ENCODE results near the gene GAA. TPM values are rescaled to one million over a fixed set of nuclear protein-coding genes. Genes with fewer than 3 reads are reported as not detected.

GAA gene
- polyA plus RNA-seq, 1 of the 3 experiments (the other 2 are of a cell fraction): 27.3 TPM

- Histone ChIP-seq H3K4me3 (ENCODE audit: low read depth in 2 of 2, low read length in 1 of 2) (no peak overlapping the region), H4K20me1 (ENCODE audit: insufficient read depth) (no peaks in the 10 kb centered on the region), H3K9me2 (no peaks in the 10 kb centered on the region), H3K36me3 (replicated peaks in 1 of 2; ENCODE audit: control insufficient read depth in 1 of 2, insufficient read depth in 2 of 2, low read length in 1 of 2) (no peaks in the 10 kb centered on the region), H3K9me3 (no peaks in the 10 kb centered on the region), H3K27ac (ENCODE audit: low read depth in 2 of 2, low read length in 1 of 2) (no peak overlapping the region), H3K79me2 (ENCODE audit: insufficient read depth) (no peaks in the 10 kb centered on the region), H3F3A (replicated peaks; ENCODE audit: insufficient read depth) (no peaks in the 10 kb centered on the region), H3K27me3 (ENCODE audit: insufficient read depth) (no peaks in the 10 kb centered on the region), H3K9ac (no peak overlapping the region), H3K4me2 (no peak overlapping the region), H2AFZ (ENCODE audit: low read depth) (no peak overlapping the region), H3K4me1 (ENCODE audit: control insufficient read depth in 1 of 2, insufficient read depth in 2 of 2, low read depth in 1 of 2, low read length in 1 of 2) (peaks cover 0 to 8% of the 10 kb centered on the region in 2 experiments; a peak in 1 of 4 replicates)
- 91% methylated on average over 17 of the region's 17 CpGs for WGBS (ENCODE audit: low lambda C conversion rate)
- ChIA-PET POLR2A (no interaction called here), CTCF (interaction anchor here (0.9 to 1.7 kb wide), 3 partner anchors 15 to 81 kb away, joined by 3 to 14 read pairs (median 4); partner anchors contain the start of gene GAA)
- DNase-seq: no peak
- TF ChIP-seq GABPA (IDR thresholded peaks at IDR 0.05; ENCODE audit: low read depth) (no peak), USF2 (IDR thresholded peaks at IDR 0.05; ENCODE audit: borderline replicate concordance, low read depth, low read length) (no peak), TCF12 (IDR thresholded peaks at IDR 0.05) (no peak)
Measured at GRCh38 chr17:80086081-80086480, 15.3 kb upstream of the GAA start.

DNA sequence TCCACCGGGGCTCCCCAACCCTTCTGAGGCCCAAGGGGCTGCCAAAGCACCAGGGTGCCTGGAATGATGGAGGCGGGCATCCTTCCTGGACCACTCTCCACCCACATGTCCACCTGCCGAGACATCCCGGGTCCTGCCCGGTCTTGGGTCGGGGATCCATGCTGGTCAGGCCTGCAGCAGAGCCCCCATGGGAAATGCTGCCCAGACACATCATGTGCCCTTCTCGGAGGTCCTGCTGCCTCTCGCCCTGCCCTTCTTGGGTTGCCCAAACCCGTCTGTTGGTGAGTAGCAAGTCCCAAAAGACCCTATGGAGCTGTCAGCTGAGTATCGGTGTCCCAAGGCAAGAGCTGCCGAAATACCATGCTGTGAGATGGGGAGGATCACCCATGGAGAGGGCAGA lies 14.8 kb upstream of the GAA start:
- Histone ChIP-seq H3K27me3 (ENCODE audit: insufficient read depth) (no peaks in the 10 kb centered on the region), H3K36me3 (replicated peaks in 1 of 2; ENCODE audit: control insufficient read depth in 1 of 2, insufficient read depth in 2 of 2, low read length in 1 of 2) (no peaks in the 10 kb centered on the region), H3K4me3 (ENCODE audit: low read depth in 2 of 2, low read length in 1 of 2) (no peak overlapping the region), H3K4me1 (ENCODE audit: control insufficient read depth in 1 of 2, insufficient read depth in 2 of 2, low read depth in 1 of 2, low read length in 1 of 2) (peaks cover 0 to 8% of the 10 kb centered on the region in 2 experiments; a peak in 1 of 4 replicates), H3K27ac (ENCODE audit: low read depth in 2 of 2, low read length in 1 of 2) (no peak overlapping the region), H4K20me1 (ENCODE audit: insufficient read depth) (no peaks in the 10 kb centered on the region), H3K9ac (no peak overlapping the region), H3K79me2 (ENCODE audit: insufficient read depth) (no peaks in the 10 kb centered on the region), H3K9me3 (no peaks in the 10 kb centered on the region), H3F3A (replicated peaks; ENCODE audit: insufficient read depth) (no peaks in the 10 kb centered on the region), H3K4me2 (no peak overlapping the region), H2AFZ (ENCODE audit: low read depth) (no peak overlapping the region), H3K9me2 (no peaks in the 10 kb centered on the region)
- TF ChIP-seq GABPA (IDR thresholded peaks at IDR 0.05; ENCODE audit: low read depth) (no peak), TAF1 (IDR thresholded peaks at IDR 0.05; ENCODE audit: borderline replicate concordance, low read depth, low read length) (no peak), RFX5 (IDR thresholded peaks at IDR 0.05; ENCODE audit: low read length) (no peak), SMC3 (IDR thresholded peaks at IDR 0.05; ENCODE audit: low read depth, low read length) (no peak), EZH2phosphoT487 (IDR thresholded peaks at IDR 0.05; ENCODE audit: borderline replicate concordance, low read depth) (no peak), USF2 (IDR thresholded peaks at IDR 0.05; ENCODE audit: borderline replicate concordance, low read depth, low read length) (no peak), FOSL2 (IDR thresholded peaks at IDR 0.05; ENCODE audit: borderline replicate concordance, low read depth) (no peak), RXRA (IDR thresholded peaks at IDR 0.05; ENCODE audit: borderline replicate concordance, low read depth) (no peak), POLR2AphosphoS5 (IDR thresholded peaks at IDR 0.05; ENCODE audit: low read depth, low read length) (no peak), MEF2A (IDR thresholded peaks at IDR 0.05; ENCODE audit: borderline replicate concordance, low read depth) (no peak), FOXM1 (IDR thresholded peaks at IDR 0.05; ENCODE audit: low read depth) (no peak), RAD21 (IDR thresholded peaks at IDR 0.05; ENCODE audit: low read length) (no peak), EP300 (IDR thresholded peaks at IDR 0.05; ENCODE audit: borderline replicate concordance in 1 of 2, low read depth in 1 of 2, low read length in 1 of 2) (no peak), JUND (IDR thresholded peaks at IDR 0.05) (no peak), GATA2 (CRISPR knock-in tag; IDR thresholded peaks at IDR 0.05) (no peak), NFIC (IDR thresholded peaks at IDR 0.05; ENCODE audit: borderline replicate concordance) (no peak)
- TF ChIP-seq, protein P1, sequence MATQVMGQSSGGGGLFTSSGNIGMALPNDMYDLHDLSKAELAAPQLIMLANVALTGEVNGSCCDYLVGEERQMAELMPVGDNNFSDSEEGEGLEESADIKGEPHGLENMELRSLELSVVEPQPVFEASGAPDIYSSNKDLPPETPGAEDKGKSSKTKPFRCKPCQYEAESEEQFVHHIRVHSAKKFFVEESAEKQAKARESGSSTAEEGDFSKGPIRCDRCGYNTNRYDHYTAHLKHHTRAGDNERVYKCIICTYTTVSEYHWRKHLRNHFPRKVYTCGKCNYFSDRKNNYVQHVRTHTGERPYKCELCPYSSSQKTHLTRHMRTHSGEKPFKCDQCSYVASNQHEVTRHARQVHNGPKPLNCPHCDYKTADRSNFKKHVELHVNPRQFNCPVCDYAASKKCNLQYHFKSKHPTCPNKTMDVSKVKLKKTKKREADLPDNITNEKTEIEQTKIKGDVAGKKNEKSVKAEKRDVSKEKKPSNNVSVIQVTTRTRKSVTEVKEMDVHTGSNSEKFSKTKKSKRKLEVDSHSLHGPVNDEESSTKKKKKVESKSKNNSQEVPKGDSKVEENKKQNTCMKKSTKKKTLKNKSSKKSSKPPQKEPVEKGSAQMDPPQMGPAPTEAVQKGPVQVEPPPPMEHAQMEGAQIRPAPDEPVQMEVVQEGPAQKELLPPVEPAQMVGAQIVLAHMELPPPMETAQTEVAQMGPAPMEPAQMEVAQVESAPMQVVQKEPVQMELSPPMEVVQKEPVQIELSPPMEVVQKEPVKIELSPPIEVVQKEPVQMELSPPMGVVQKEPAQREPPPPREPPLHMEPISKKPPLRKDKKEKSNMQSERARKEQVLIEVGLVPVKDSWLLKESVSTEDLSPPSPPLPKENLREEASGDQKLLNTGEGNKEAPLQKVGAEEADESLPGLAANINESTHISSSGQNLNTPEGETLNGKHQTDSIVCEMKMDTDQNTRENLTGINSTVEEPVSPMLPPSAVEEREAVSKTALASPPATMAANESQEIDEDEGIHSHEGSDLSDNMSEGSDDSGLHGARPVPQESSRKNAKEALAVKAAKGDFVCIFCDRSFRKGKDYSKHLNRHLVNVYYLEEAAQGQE (IDR thresholded peaks at IDR 0.05; ENCODE audit: low read depth, low read length): no peak
- TF ChIP-seq, protein P2, sequence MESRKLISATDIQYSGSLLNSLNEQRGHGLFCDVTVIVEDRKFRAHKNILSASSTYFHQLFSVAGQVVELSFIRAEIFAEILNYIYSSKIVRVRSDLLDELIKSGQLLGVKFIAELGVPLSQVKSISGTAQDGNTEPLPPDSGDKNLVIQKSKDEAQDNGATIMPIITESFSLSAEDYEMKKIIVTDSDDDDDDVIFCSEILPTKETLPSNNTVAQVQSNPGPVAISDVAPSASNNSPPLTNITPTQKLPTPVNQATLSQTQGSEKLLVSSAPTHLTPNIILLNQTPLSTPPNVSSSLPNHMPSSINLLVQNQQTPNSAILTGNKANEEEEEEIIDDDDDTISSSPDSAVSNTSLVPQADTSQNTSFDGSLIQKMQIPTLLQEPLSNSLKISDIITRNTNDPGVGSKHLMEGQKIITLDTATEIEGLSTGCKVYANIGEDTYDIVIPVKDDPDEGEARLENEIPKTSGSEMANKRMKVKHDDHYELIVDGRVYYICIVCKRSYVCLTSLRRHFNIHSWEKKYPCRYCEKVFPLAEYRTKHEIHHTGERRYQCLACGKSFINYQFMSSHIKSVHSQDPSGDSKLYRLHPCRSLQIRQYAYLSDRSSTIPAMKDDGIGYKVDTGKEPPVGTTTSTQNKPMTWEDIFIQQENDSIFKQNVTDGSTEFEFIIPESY (IDR thresholded peaks at IDR 0.05; ENCODE audit: borderline replicate concordance, low read depth): no peak
- TF ChIP-seq, protein P3, sequence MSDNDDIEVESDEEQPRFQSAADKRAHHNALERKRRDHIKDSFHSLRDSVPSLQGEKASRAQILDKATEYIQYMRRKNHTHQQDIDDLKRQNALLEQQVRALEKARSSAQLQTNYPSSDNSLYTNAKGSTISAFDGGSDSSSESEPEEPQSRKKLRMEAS (IDR thresholded peaks at IDR 0.05; ENCODE audit: low read depth): no peak
- ChIA-PET CTCF (interaction anchor here (1.6 to 3.1 kb wide), 3 partner anchors 15 to 81 kb away, joined by 4 to 27 read pairs (median 14); partner anchors contain the start of gene GAA), POLR2A (interaction anchor here (0.6 kb wide), 1 partner anchor 59 kb away, joined by 4 read pairs; no protein-coding TSS in a partner anchor)
- DNase-seq: no peak
- 80% methylated on average over 11 of the region's 11 CpGs for WGBS (ENCODE audit: low lambda C conversion rate)
